ENCODE results near the gene LRRC36. TPM values are rescaled to one million over a fixed set of nuclear protein-coding genes. Genes with fewer than 3 reads are reported as not detected.

Gene LRRC36
- total and polyA plus RNA-seq, 4 donors: 2.1 to 103 (median 16.6) TPM

DNA sequence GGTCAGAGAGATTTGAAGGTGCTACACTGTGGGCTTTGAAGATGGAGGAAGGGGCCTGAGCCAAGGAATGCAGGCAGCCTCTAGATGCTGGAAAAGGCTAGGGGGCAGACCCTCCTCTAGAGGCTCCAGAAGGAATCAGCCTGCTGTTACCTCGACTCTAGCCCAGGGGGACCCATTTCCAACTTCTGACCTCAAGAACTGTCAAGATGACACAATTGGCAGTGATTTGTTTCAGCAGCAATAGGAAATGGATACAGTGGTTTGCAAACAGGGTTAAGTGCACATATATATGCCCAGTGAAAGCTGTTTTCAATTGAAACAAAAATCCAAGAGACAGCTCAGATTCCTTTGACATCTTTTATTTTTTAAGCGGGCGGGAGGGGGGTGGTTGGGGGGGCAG is 93.3 kb downstream of the LRRC36 start:
- peaks cover 0 to 2% (median 0%) of the 10 kb centered on the region in 3 donors for H3K27me3 ChIP-seq (ENCODE audit: control insufficient read depth in 3 of 3, insufficient read depth in 3 of 3, low read length in 2 of 3)
- no peak overlapping the region for H3K4me3 ChIP-seq
- 83 to 86% methylated on average over 3 of the region's 3 CpGs for WGBS, 2 donors
- no peaks in the 10 kb centered on the region for H3K36me3 ChIP-seq (ENCODE audit: control insufficient read depth in 4 of 4, insufficient read depth in 4 of 4, low read length in 4 of 4)
- TF ChIP-seq, protein P1, sequence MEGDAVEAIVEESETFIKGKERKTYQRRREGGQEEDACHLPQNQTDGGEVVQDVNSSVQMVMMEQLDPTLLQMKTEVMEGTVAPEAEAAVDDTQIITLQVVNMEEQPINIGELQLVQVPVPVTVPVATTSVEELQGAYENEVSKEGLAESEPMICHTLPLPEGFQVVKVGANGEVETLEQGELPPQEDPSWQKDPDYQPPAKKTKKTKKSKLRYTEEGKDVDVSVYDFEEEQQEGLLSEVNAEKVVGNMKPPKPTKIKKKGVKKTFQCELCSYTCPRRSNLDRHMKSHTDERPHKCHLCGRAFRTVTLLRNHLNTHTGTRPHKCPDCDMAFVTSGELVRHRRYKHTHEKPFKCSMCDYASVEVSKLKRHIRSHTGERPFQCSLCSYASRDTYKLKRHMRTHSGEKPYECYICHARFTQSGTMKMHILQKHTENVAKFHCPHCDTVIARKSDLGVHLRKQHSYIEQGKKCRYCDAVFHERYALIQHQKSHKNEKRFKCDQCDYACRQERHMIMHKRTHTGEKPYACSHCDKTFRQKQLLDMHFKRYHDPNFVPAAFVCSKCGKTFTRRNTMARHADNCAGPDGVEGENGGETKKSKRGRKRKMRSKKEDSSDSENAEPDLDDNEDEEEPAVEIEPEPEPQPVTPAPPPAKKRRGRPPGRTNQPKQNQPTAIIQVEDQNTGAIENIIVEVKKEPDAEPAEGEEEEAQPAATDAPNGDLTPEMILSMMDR (IDR thresholded peaks at IDR 0.05; ENCODE audit: control extremely low read depth, extremely low read depth): no peak
- DNase-seq (no peak), ATAC-seq (ENCODE audit: insufficient read depth, low FRiP score) (no peak)
- no peak overlapping the region for H3K9ac ChIP-seq (ENCODE audit: insufficient read depth in 1 of 2, low read length in 2 of 2)
- peaks cover 0 to 20% (median 0%) of the 10 kb centered on the region in 5 donors for H3K4me1 ChIP-seq (ENCODE audit: control insufficient read depth in 5 of 5, insufficient read depth in 5 of 5, low read length in 5 of 5)
- no peaks in the 10 kb centered on the region for H3K9me3 ChIP-seq (ENCODE audit: control insufficient read depth in 4 of 4, insufficient read depth in 3 of 4, low read length in 3 of 4)
- no peak overlapping the region for H3K27ac ChIP-seq (ENCODE audit: low read depth in 1 of 2, low read length in 1 of 2)

DNA sequence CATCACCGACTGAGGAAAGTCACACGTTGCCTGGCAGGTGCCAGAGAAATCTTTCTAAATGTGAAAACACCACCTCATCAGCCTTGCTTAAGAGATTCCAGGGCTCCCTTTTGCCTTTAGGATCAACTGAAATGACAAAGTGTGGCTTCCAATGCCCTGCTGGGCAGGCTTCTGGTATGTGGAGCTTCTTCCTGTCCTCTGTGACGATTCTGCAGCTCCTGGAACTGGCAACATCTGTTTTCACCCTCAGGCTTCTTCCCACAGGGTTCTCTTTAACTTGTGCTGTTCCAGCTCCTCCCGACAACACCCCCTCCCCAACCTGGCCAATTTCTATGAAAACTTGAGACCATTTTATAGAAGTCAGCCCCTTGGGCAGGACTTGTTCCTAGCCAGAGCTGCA is 94.4 kb downstream of the LRRC36 start:
- 85 to 86% methylated on average over 4 of the region's 4 CpGs for WGBS, 2 donors
- no peak overlapping the region for H3K9ac ChIP-seq (ENCODE audit: insufficient read depth in 1 of 2, low read length in 2 of 2)
- TF ChIP-seq, protein P1 (IDR thresholded peaks at IDR 0.05; ENCODE audit: control extremely low read depth, extremely low read depth): no peak
- H3K27ac ChIP-seq (ENCODE audit: low read depth in 1 of 2, low read length in 1 of 2): no peak overlapping the region
- peaks cover 0 to 20% (median 0%) of the 10 kb centered on the region in 5 donors for H3K4me1 ChIP-seq (ENCODE audit: control insufficient read depth in 5 of 5, insufficient read depth in 5 of 5, low read length in 5 of 5)
- no peak overlapping the region for H3K4me3 ChIP-seq
- peaks cover 0 to 2% (median 0%) of the 10 kb centered on the region in 3 donors for H3K27me3 ChIP-seq (ENCODE audit: control insufficient read depth in 3 of 3, insufficient read depth in 3 of 3, low read length in 2 of 3)
- H3K9me3 ChIP-seq (ENCODE audit: control insufficient read depth in 4 of 4, insufficient read depth in 3 of 4, low read length in 3 of 4): no peaks in the 10 kb centered on the region
- ATAC-seq (ENCODE audit: insufficient read depth, low FRiP score) (no peak), DNase-seq (no peak)
- H3K36me3 ChIP-seq (ENCODE audit: control insufficient read depth in 4 of 4, insufficient read depth in 4 of 4, low read length in 4 of 4): no peaks in the 10 kb centered on the region

DNA sequence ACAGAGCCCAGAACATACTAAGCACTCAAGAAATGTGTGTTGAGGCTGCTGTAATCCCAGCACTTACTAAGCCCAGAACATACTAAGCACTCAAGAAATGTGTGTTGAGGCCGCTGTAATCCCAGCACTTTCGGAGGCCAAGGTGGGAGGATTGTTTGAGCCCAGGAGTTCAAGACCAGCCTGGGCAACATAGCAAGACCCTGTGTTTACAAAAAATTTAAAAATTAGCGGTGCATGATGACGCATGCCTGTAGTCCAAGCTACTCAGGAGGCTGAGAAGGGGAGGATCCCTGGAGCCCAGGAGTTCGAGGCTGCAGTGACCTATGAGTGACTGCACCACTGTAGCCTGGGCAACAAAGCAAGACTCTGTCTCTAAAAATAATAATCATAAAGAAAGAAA is 96.4 kb downstream of the LRRC36 start:
- Histone ChIP-seq H3K36me3 (ENCODE audit: control insufficient read depth in 4 of 4, insufficient read depth in 4 of 4, low read length in 4 of 4) (no peaks in the 10 kb centered on the region), H3K4me3 (no peak overlapping the region), H3K4me1 (ENCODE audit: control insufficient read depth in 5 of 5, insufficient read depth in 5 of 5, low read length in 5 of 5) (peaks cover 0 to 14% (median 0%) of the 10 kb centered on the region in 5 donors), H3K9ac (ENCODE audit: insufficient read depth in 1 of 2, low read length in 2 of 2) (no peak overlapping the region), H3K9me3 (ENCODE audit: control insufficient read depth in 4 of 4, insufficient read depth in 3 of 4, low read length in 3 of 4) (no peaks in the 10 kb centered on the region), H3K27ac (ENCODE audit: low read depth in 1 of 2, low read length in 1 of 2) (no peak overlapping the region), H3K27me3 (ENCODE audit: control insufficient read depth in 3 of 3, insufficient read depth in 3 of 3, low read length in 2 of 3) (peaks cover 0 to 2% (median 0%) of the 10 kb centered on the region in 3 donors)
- DNase-seq: no peak
- TF ChIP-seq, protein P1 (IDR thresholded peaks at IDR 0.05; ENCODE audit: control extremely low read depth, extremely low read depth): no peak
- WGBS, 2 donors: 84 to 92% methylated on average over 5 of the region's 5 CpGs
- no peak for ATAC-seq (ENCODE audit: insufficient read depth, low FRiP score)
